HG03457 (cell line): ENCODE measurements around the gene AEBP1.

ENCODE experiments used
- ATAC-seq: cut with Tn5 transposase; IDR thresholded peaks from one replicate; pipeline ENCODE4 v1.9.1; 2021; ENCODE audit warnings: moderate number of reproducible peaks; ENCODE audit not compliant: unreplicated experiment

The AEBP1 gene

GRCh38 chr7:44152971-44153947 is 49.1 kb downstream of the AEBP1 start:
- no peak for ATAC-seq

- no peak for ATAC-seq
Measured at GRCh38 chr7:44153948-44154335, 49.8 kb downstream of the AEBP1 start.

- no peak for ATAC-seq
Measured at GRCh38 chr7:44154703-44155102, 50.6 kb downstream of the AEBP1 start.

- no peak for ATAC-seq
Measured at GRCh38 chr7:44155191-44156185, 51.3 kb downstream of the AEBP1 start.

GRCh38 chr7:44156453-44157010 is 52.4 kb downstream of the AEBP1 start:
- no peak for ATAC-seq

GRCh38 chr7:44157116-44158080 is 53.3 kb downstream of the AEBP1 start:
- ATAC-seq, result no peak

GRCh38 chr7:44158096-44158872 is 54.1 kb downstream of the AEBP1 start:
- ATAC-seq, result no peak

DNA sequence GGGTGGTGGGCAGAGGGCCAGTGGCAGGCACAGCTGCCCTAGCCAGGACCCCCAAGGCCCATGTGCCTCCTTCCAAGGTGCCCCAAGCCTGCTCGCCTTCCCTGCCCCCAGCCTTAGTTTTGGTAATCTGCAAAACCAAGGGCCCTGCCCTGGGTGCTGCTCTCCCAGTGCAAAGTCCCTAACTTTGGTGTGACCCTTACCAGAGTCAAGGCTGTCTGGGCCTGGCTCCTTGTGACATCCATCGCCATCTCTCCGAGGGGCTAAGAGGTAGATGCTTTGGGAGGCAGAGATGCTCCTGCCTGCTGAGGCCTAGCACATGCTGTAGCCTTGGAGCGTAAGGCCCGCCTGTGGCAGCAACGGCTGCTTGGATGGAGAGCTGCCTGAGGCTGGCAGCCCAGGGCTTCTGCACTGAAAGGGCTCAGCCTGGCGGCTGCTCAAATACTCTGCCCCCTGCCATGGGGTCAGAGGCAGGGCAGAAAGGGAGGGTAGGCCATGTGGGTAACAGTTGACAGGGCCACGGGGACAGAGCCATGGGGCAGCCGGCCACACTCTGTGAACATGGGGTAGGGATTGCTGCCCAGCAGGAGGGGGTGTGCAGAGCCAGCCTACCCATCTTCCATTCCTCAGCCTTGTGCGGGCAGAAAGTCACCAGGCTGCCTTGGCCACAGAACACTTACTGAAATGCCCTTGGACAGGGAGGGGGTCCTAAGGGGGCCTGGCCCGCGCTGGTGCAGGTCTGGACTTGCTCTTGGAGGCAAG is 54.9 kb downstream of the AEBP1 start:
- ATAC-seq, result no peak

GRCh38 chr7:44159824-44160630 is 55.9 kb downstream of the AEBP1 start:
- ATAC-seq, result no peak

DNA sequence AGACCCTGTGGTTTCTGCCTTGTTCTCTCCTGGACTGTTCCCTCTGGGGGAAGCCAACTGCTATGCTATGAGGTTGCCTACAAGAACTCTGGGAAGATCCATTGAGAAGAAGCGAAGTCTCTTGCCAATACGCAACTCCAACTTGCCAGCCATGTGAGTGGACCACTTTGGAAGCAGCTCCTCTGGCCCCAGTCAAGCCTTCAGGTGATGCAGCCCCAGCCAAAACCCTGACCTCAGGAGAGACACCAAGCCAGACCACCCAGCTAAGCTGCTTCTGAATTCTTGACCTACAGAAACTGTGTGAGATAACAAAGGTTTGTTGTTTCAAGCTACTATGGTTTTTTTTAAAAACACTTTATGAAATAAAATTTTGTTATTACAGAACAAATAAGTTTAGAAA is 57.2 kb downstream of the AEBP1 start:
- ATAC-seq, result no peak

- ATAC-seq, result no peak
Measured at GRCh38 chr7:44162179-44162578, 58.0 kb downstream of the AEBP1 start.

- no peak for ATAC-seq
Measured at GRCh38 chr7:44162785-44163395, 58.7 kb downstream of the AEBP1 start.

GRCh38 chr7:44163591-44163990 is 59.4 kb downstream of the AEBP1 start:
- ATAC-seq, result no peak
